ENCODE data around the gene REV1.
"Not testable (repeated sequence)": the region's sequence is repeated elsewhere in the genome, so short reads cannot be mapped to it uniquely, and the experiment has no call there.

Gene REV1

GRCh38 chr2:99487906-99488305 is 1.9 kb downstream of the REV1 start:
- no peak for DNase-seq (ENCODE audit: low spot score)

- no peak for DNase-seq (ENCODE audit: low spot score)
These were observed 4.0 kb downstream of the REV1 start for GRCh38 chr2:99485824-99486223.

DNA sequence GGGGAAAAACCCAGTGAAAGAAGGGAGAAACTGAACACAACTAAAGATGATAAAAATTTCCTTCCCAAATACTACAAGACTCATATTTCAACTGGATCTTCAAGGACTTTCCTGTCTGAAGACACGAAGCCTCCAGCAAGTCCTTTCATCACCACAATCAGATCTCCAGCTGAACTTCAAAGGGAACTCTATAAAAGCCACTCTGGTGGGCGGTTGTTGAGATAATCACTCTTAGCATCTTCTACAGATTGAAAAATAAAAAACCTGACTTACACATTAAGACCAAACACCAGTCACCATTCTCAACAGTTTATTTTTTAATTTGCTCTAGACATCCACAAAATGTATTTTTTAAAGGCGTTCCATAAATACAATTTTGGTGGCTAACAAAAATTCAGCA is 4.4 kb downstream of the REV1 start:
- no peak for DNase-seq (ENCODE audit: low spot score)

DNA sequence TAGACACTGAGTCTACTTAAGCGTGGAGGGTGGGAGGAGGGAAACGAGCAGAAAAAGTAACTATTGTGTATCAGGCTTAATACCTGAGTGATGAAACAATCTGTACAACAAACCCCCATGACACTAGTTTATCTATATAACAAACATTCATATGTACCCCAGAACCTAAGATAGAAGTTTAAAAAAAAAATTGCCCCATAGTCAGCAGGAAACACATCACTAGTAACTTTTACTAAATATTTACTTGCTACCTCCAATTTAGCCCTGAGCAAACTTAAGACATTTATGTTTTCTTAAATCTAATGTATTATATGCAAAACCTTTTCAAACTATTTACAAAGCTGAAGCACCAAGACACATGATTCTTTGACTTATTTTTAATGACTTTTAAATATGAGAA is 5.6 kb downstream of the REV1 start:
- DNase-seq (ENCODE audit: low spot score), result no peak

GRCh38 chr2:99481941-99482340 is 7.9 kb downstream of the REV1 start:
- DNase-seq (ENCODE audit: low spot score), result no peak

- no peak for DNase-seq (ENCODE audit: low spot score)
These were observed 8.3 kb downstream of the REV1 start for GRCh38 chr2:99481527-99481926.

GRCh38 chr2:99480390-99480789 is 9.4 kb downstream of the REV1 start:
- no peak for DNase-seq (ENCODE audit: low spot score)

- no peak for DNase-seq (ENCODE audit: low spot score)
These were observed 11.2 kb downstream of the REV1 start for GRCh38 chr2:99478632-99479031.

DNA sequence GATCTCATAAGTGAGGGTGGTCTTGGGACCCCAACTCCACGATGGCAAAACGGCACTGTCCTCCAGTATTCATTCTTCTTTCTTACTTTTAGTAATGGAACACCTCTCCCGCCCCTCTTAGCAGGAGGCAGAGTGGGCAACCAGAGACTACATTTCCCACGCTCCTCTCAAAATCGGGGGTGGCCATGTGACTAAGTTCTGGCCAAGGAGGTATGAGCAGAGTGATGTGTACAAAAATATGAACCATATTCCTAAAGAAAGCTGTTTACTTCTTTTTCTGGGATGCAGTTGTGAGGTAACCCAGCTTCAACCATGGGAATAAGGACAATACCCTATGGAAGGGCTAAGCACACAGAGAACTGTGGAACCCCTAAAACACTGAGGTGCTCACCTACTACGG is 12.8 kb downstream of the REV1 start:
- DNase-seq (ENCODE audit: low spot score), result no peak

DNA sequence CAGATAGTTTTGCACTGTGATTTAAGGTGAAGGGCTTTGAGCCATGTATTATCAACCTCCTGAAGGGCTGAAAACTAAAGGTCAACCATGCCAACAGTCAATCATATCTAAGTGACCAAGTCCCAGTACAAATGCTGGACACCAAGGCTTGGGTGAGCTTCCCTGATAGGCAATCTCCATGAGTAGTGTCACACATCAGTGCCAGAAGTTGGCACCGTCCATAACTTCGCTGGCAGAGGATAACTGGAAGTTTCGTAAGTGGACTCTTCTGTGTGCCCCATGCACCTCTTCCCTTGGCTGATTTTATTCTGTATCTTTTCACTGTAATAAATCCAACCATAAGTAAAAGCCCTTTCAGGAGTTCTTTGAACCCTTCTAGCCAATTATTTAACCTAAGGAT is 13.2 kb downstream of the REV1 start:
- DNase-seq (ENCODE audit: low spot score), result no peak

DNA sequence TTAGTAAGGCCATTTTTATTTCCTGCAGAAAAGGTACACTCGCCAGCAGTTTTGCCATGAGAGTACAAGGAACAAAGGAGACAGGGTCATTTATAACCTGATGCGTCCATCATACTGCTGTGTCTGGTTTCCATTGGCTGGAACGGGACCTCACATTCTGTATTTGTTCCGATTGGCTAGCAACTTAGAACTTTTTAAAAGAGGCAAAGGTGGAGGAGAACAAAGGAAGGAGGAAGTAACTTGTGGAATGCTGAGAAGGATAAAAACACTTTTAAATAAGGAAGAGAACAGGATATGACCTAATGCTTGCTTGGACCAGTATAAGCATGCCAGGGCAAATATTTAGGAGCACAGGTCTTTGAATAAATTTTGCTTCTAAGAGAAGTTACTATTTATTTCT is 14.7 kb downstream of the REV1 start:
- not testable (repeated sequence) for DNase-seq (ENCODE audit: low spot score)

DNA sequence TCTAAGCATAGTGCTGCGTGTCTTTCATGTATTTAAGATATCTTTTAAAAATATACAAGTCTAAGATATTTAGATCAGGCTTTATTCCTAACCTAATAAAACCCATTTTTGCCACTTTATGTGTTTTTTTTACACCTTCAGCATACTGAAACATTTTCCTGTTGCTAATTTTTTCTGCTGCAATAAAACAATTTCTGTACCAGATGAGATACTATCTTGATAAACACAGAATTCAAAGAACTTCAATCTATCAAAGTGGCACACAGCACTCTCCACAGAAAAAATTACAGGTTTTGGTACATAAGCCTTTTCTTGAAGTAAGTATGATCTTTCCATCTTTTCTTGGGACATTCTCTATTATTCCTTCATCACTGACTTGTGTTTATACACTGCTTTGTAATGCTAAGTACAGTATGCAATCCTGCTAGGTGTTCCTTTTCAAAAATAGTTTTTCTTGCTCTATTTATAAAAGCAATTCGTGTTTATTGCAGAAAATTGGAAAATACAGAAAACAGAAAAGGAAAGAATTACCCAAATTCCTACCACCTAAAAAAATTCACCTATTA is 16.2 kb downstream of the REV1 start:
- DNase-seq (ENCODE audit: low spot score), result no peak

DNA sequence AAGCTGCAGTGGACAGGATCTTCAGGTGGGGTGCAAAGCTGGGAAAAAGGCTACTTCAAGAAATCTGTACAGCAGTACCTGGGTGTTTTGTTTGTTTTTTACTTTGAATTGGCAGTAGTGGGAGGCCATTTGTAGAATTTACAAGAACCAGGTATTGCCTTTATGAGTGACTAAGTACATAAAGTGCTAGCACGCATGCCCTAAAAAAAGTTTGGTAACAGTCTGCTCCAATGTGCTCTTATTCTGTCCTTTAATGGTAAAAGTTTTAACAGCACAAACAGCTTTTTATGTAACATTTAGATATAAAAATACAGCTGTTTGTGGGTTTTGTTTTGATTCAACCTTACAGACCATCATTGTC is 17.2 kb downstream of the REV1 start:
- no peak for DNase-seq (ENCODE audit: low spot score)

DNA sequence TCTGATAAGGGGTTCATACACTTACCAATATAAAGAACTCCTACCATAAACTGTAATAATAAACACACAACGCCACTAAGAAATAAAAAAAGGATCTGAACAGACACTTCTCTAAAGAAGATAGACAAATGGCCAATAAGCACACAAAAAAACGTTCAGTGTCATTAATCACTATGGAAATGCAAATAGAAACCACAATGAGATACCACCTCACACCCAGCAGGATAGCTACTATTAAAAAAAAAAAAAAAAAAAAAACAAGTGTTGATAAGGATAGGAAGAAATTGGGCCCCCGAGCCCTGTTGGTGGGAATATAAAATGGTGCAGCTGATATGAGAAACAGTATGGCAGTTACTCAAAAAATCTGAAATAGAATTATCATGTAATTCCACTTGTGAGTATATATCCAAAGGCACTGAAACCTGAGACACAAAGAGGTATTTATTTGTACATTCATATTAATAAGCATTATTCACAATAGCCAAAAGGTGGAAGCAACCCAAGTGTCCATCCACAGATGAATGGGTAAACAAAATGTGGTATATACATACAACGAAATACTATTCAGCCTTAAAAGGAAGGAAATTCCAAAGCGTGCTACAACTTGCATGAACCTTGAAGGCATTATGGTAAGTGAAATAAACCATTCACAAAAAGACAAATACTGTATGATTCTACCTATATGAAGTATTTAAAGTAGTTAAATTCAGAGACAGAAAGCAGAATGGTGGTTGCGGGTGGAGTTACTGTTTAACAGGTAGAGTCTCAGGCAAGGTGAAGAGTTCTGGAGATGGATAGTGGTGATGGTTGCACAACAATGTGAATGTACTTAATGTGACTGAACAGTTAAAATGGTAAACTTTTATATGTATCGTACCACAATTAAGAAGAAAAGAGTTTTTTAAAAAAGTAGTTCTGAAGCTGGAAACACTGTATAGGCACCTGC is 17.9 kb downstream of the REV1 start:
- DNase-seq (ENCODE audit: low spot score), result no peak

DNA sequence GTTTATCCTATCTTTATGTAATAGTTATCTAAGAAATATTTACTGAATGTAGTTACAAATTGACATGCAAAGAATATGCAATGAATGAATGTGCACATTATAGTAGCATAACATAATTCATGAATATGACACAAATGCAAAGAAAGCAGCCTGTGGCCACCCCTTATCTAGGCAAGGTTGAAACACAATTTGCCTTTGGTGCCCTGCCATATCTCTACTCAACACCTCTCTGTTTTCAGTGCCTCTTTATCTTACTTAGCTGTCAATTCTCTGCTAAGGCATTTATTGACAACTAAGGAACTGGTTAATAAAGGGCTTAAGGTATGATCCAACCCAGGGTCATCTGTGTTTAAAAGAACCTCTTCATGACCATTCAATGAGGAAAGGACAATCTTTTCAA is 18.9 kb downstream of the REV1 start:
- no peak for DNase-seq (ENCODE audit: low spot score)

DNA sequence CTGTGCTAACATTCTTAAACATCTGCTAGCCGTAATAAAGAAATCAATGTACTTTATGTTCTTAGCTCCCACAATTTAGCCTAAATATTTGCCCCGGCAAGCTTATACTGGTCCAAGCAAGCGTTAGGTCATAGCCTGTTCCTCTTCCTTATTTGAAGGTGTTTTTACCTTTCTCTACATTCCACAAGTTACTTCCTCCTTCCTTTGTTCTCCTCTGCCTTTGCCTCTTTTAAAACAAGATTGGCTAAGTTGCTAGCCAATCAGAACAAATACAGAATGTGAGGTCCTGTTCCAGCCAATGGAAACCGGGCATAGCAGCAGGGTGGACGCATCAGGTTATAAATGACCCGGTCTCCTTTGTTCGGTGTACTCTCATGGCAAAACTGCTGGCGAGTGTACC is 19.4 kb downstream of the REV1 start:
- DNase-seq (ENCODE audit: low spot score), result not testable (repeated sequence)

DNA sequence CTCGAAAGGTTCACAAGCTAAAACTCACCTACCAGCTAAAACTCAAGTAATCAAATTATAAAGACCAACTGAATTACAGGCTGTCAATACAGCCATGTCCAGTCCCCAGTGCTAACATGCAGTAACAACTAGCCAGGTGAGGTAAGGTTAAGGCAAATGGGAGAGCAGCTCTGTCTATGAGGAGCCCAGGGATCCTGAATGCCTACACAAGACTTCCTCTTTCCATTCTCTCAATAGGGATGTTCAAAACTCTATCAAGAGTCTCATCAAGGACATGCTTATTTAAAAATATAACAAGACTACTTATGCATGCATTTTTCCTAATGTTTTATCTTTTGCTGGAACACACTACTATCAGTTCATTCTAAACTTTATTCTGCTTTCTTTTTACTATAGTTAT is 20.4 kb downstream of the REV1 start:
- no peak for DNase-seq (ENCODE audit: low spot score)

- no peak for DNase-seq (ENCODE audit: low spot score)
These were observed 21.7 kb downstream of the REV1 start for GRCh38 chr2:99468155-99468554.

- no peak for DNase-seq (ENCODE audit: low spot score)
These were observed 22.4 kb downstream of the REV1 start for GRCh38 chr2:99467390-99467789.

GRCh38 chr2:99461828-99462483 is 27.9 kb downstream of the REV1 start:
- DNase-seq (ENCODE audit: low spot score), result no peak

GRCh38 chr2:99458529-99458928 is 31.3 kb downstream of the REV1 start:
- no peak for DNase-seq (ENCODE audit: low spot score)

GRCh38 chr2:99451686-99452085 is 38.1 kb downstream of the REV1 start:
- DNase-seq (ENCODE audit: low spot score), result no peak

- no peak for DNase-seq (ENCODE audit: low spot score)
These were observed 38.5 kb downstream of the REV1 start for GRCh38 chr2:99451280-99451679.
